ENCODE results near the gene RRM2.
A peak's percentile ranks its signal among the peaks of the same experiment; 100 is the strongest.

Gene RRM2

GRCh38 chr2:10137053-10137843, 14.7 kb downstream of the RRM2 start:
- no peak for TF ChIP-seq CTCF (IDR thresholded peaks at IDR 0.05)

DNA sequence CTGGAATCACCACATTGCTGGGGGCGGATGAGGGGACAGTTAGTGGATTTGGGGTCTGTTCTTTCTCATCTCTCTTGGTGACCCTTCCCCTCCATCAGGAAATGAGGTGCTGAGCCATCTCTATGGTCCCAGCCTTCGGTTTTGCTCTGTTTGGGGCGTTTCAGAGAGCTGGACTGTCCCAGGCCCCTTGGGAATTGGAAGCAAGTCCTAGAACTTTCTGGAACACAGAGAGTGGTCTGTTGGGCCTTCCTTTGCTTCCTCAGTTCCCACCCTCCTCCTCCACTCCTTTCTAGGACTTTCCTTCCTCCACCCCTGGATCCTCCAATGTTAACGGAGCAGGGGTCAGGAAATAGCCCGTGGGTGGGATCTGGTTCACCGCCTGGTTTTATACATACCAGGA, 17.0 kb downstream of the RRM2 start:
- no peak for TF ChIP-seq CTCF (IDR thresholded peaks at IDR 0.05)

GRCh38 chr2:10140841-10141610, 18.5 kb downstream of the RRM2 start:
- TF ChIP-seq CTCF (IDR thresholded peaks at IDR 0.05), result no peak

DNA sequence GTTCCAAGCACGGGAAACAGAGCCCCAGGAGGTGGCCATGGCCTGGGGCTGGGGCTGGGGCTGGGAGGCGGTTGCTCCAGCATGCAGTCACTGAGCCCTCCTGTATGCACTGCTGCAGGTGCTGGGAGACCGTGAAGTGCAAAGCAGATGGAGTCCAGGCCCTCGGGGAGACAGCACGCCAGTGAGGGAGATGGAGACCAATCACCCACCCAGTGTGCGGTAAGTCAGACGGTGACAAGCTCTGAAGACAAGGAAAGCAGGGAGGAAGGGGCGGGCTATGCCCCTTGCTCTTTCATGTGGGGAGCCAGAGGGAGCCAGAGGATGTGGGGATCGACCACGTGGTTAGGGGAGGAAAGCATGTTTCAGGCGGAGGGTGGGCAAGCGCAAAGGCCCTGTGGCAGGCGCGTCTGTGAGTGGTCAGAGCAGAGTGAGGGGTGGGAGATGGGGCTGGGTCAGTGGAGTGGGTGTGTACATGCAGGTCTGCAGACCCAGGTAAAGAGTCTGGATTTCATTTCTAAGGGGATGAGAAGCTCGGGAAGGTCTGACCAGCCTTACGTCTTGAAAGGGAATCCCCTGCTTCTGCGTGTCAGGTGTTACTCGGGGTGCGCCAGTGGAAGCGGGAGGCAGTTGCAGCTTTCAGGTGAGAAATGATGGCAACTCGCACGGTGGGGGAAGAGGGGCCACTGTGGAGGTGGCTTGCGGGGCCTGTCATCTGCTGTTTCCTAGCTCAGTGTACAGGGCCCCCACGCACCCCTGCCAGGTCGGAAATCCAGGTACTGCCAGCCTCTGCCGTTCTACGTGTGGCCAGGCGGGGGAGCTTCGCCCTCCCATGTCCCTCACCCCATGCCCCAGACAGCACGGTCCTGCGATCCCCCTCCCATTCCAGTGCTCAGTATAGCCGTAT, 19.4 kb downstream of the RRM2 start:
- TF ChIP-seq CTCF (IDR thresholded peaks at IDR 0.05), result peak; percentile 61

- TF ChIP-seq CTCF (IDR thresholded peaks at IDR 0.05), result 0 out of 2 replicates have a peak, but pooled peaks have one; percentile 23
These were observed 20.1 kb downstream of the RRM2 start for GRCh38 chr2:10142640-10142965.

DNA sequence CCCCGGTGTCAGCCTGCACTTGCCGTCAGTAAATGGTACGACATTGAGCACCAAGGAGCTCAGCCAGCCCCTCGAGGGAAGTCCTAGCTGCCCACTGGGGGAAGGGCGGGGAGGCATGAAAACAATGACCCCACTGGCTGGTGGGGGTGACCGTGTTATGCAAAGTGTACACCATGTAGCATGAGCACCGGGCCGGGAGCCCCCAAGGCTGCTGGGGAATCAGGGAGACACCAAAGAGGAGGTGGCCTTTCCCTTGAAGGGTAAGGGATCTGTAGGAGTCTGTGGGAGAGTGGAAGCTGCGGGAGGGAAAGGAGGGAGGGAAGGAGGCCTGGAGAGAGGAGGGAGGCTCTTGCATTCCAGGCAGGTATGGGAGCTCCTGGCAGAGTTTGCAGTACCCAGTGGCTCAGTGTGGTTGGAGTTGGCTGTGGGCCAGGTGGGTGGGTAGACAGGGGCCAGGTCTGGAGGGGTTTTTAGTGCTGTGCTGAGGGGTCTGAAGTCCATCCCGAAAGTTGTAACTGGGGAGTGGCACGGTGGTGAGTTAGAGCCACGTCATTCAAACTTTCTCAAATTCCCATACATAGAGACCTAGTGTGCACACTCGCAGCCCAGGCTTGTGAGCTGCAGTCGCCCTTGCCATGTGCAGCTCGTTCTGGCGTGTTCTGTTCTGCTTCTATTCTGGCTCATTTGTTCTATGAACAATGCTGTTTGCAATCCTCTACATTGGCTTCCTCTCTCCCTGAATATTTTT, 22.4 kb downstream of the RRM2 start:
- no peak for TF ChIP-seq CTCF (IDR thresholded peaks at IDR 0.05)
